ENCODE measurements around the gene RNU1-3.
"Not testable (repeated sequence)": the region's sequence is repeated elsewhere in the genome, so short reads cannot be mapped to it uniquely, and the experiment has no call there.

Gene RNU1-3

DNA sequence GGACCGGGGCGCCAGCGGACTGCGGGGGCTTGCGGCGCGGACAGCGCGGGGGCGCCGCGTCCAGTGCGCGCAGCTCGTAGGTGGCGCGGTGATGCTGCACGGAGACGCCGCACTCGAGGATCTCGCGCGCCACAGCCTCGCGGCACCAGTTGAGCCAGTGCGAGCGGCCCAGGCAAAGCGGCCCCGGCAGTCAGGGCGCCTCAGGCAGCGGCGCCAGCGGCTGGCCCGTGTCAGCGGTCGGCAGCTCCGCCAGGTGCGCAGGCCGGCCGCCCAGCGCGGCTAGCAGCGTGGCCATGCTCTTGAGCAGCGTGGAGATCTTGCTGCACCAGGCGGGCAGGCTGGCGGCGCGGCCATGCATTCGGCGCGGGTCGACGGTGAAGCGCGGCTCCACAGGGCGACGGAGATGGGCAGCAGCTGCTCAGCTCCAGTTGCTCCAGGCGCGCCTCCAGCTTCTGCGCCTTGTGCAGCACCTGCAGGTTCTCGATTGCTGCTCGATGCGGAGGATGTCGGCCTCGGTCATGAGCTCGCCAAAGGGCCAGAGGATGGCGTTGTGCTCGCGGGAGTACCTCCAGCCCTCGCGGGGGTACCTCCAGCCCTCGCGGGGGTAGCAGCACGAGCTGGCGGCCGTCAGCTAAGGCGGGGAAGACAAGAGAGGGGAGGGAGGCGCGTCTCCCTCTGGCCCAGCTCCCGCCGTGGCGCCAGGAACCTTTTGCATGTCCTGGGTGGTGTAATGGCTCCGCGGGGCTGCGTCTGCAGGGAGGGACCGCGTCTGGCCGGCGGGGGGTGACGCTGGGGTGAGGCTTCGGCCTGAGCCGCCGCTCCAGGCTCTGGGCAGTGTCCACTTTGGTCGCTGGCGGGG is 26.9 kb upstream of the RNU1-3 start:
- not testable (repeated sequence) for H3K36me3 ChIP-seq (ENCODE audit: insufficient read depth, low read length); H3F3A ChIP-seq (ENCODE audit: insufficient read depth, low read length); H3K27me3 ChIP-seq (ENCODE audit: insufficient read depth, low read length); H4K20me1 ChIP-seq (ENCODE audit: insufficient read depth, low read length); H3K79me2 ChIP-seq (ENCODE audit: insufficient read depth, low read length); H3K4me2 ChIP-seq (ENCODE audit: low read length); H3K4me1 ChIP-seq (ENCODE audit: insufficient read depth, low read length, severe bottlenecking); H2AFZ ChIP-seq (ENCODE audit: low read length); H3K9me3 ChIP-seq (ENCODE audit: low read length); H3K4me3 ChIP-seq (ENCODE audit: low read depth, low read length, poor library complexity, severe bottlenecking); H3K9me2 ChIP-seq (ENCODE audit: low read depth, low read length); H3K9ac ChIP-seq (ENCODE audit: low read length); H3K27ac ChIP-seq (ENCODE audit: low read depth, low read length, poor library complexity, severe bottlenecking)

DNA sequence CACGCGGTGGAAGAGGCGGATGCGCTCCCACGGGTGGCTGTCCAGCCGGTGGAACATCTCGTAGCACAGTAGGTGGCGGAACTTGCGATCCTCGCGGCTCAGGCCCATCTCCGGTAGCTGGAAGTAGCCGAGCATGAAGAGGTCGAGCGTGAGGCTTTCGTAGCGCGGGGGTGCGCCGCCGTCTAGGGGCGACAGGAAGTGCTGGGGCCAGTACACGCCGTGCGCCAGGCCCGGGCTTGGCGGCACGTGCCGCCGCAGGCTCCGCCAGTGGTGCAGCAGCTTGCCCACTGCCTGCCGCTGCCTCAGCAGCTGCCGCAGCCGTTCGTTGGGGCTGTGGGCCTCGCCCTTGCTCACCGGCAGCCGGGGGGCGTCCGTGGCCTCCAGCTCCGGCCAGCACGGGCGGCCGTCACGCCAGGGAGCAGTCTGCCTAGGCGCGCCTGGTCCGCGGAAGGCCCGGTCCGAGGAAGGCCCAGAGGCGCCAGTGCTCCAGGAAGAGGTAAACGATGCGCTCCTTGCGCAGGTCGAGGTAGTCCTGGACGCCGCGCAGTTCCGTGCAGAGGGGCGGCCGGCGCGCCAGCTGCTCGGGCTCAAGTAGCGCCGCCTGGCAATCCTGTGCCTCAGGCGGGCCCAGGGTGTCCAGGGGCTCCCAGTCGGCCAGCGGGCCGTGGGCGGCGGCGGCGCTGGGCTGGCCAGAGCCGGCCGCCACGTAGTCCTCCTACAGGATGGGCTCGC is 26.1 kb upstream of the RNU1-3 start:
- H3K27me3 ChIP-seq (ENCODE audit: insufficient read depth, low read length); H3K9me3 ChIP-seq (ENCODE audit: low read length); H3K4me2 ChIP-seq (ENCODE audit: low read length); H3F3A ChIP-seq (ENCODE audit: insufficient read depth, low read length); H3K36me3 ChIP-seq (ENCODE audit: insufficient read depth, low read length); H3K4me1 ChIP-seq (ENCODE audit: insufficient read depth, low read length, severe bottlenecking); H4K20me1 ChIP-seq (ENCODE audit: insufficient read depth, low read length); H3K9ac ChIP-seq (ENCODE audit: low read length); H3K4me3 ChIP-seq (ENCODE audit: low read depth, low read length, poor library complexity, severe bottlenecking); H2AFZ ChIP-seq (ENCODE audit: low read length); H3K79me2 ChIP-seq (ENCODE audit: insufficient read depth, low read length); H3K9me2 ChIP-seq (ENCODE audit: low read depth, low read length); H3K27ac ChIP-seq (ENCODE audit: low read depth, low read length, poor library complexity, severe bottlenecking): not testable (repeated sequence)

DNA sequence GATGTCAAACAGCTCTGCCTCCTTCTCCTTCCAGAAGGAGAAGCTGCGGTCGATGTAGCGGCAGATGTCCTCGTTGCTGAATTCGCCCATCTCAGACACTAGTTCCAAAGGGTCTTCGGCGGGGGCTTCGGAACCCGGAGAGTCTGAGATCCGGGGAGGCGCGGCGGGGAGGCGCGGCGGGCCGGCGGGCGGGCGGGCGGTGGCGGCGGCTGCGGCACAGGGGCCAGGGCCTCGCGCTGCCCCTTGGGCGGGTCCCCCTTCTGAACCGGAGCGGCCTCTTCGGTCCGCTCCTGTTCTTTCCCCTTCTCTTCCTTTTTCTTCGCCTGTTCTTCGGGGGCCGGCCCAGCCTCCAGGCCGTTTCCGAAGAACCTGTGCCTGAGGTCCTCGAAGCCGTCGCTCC is 25.5 kb upstream of the RNU1-3 start:
- H3K9me2 ChIP-seq (ENCODE audit: low read depth, low read length); H3F3A ChIP-seq (ENCODE audit: insufficient read depth, low read length); H3K36me3 ChIP-seq (ENCODE audit: insufficient read depth, low read length); H3K27ac ChIP-seq (ENCODE audit: low read depth, low read length, poor library complexity, severe bottlenecking); H3K4me1 ChIP-seq (ENCODE audit: insufficient read depth, low read length, severe bottlenecking); H2AFZ ChIP-seq (ENCODE audit: low read length); H4K20me1 ChIP-seq (ENCODE audit: insufficient read depth, low read length); H3K79me2 ChIP-seq (ENCODE audit: insufficient read depth, low read length); H3K4me3 ChIP-seq (ENCODE audit: low read depth, low read length, poor library complexity, severe bottlenecking); H3K9me3 ChIP-seq (ENCODE audit: low read length); H3K4me2 ChIP-seq (ENCODE audit: low read length); H3K9ac ChIP-seq (ENCODE audit: low read length); H3K27me3 ChIP-seq (ENCODE audit: insufficient read depth, low read length): not testable (repeated sequence)

DNA sequence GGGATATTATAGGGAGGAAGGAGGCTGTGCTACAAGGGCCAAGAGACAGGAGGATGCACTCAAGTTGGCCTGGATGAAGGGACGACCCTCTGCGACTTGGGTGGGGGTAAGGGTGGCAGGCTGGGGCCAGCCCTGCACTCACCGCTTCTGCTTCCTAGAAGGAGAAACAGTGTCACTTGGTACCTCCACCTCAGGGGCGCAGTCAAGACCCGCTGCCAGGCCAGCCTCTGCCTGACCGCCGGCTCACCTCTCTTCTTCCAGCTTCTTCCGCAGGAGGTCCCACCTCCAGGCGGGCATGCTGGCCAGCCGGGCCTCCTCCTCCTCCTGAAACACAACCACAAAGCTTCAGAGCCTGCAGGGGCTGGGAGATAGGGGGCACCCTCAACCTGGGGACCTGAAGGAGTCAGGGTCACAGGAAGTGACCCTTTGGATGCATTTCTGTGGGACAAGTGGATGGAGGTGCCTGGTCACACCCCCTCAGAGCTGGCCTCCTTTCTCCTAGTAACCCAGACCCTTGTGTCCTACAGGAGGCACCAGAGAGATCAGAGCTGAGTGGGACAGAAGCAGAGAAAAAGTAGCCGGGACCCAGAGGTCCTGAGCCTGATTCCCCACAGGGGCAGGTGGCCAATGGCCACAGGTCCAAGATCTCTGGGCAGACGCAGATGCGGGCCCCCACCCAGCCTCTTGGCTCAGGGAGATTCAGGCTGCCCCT is 24.4 kb upstream of the RNU1-3 start:
- not testable (repeated sequence) for H3K9me3 ChIP-seq (ENCODE audit: low read length); H3K4me1 ChIP-seq (ENCODE audit: insufficient read depth, low read length, severe bottlenecking); H3K9me2 ChIP-seq (ENCODE audit: low read depth, low read length); H3K9ac ChIP-seq (ENCODE audit: low read length); H2AFZ ChIP-seq (ENCODE audit: low read length); H3K4me2 ChIP-seq (ENCODE audit: low read length); H3K4me3 ChIP-seq (ENCODE audit: low read depth, low read length, poor library complexity, severe bottlenecking); H3K27ac ChIP-seq (ENCODE audit: low read depth, low read length, poor library complexity, severe bottlenecking); H4K20me1 ChIP-seq (ENCODE audit: insufficient read depth, low read length); H3K79me2 ChIP-seq (ENCODE audit: insufficient read depth, low read length); H3K36me3 ChIP-seq (ENCODE audit: insufficient read depth, low read length); H3K27me3 ChIP-seq (ENCODE audit: insufficient read depth, low read length); H3F3A ChIP-seq (ENCODE audit: insufficient read depth, low read length)

DNA sequence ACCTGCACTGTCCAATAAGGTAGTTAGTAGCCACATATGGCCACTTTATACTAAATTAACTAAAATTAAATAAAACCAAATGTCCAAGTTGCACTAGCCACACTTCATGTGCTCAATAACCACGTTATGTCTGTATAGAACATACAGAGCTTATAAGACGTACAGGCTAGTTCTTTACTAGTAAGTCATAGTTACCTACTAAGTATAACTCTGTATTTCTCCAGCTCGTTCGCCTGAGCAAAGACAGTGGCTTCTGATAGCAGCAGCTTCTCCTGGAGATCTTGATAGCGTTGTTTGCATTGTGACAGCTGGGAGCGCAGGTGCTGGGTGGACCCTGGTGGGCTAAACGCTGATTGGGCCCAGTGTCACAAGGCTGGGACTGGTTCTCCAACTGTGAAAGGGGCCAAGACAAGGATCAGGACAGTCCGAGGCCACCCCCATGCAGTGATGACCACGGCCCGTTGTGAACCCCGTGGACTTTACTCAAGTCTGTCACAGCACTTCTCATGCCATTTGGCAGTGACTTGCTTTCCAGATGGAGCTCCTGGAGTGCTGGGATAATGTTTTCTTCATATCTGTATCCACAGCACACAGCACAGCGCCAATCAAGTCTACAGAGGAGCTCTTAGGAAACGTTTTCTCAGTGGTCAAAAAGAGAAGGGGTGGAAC is 20.5 kb upstream of the RNU1-3 start:
- not testable (repeated sequence) for H3K4me1 ChIP-seq (ENCODE audit: insufficient read depth, low read length, severe bottlenecking); H2AFZ ChIP-seq (ENCODE audit: low read length); H3K4me2 ChIP-seq (ENCODE audit: low read length); H4K20me1 ChIP-seq (ENCODE audit: insufficient read depth, low read length); H3K79me2 ChIP-seq (ENCODE audit: insufficient read depth, low read length); H3K9me3 ChIP-seq (ENCODE audit: low read length); H3K4me3 ChIP-seq (ENCODE audit: low read depth, low read length, poor library complexity, severe bottlenecking); H3K27ac ChIP-seq (ENCODE audit: low read depth, low read length, poor library complexity, severe bottlenecking); H3F3A ChIP-seq (ENCODE audit: insufficient read depth, low read length); H3K36me3 ChIP-seq (ENCODE audit: insufficient read depth, low read length); H3K9me2 ChIP-seq (ENCODE audit: low read depth, low read length); H3K27me3 ChIP-seq (ENCODE audit: insufficient read depth, low read length); H3K9ac ChIP-seq (ENCODE audit: low read length)

DNA sequence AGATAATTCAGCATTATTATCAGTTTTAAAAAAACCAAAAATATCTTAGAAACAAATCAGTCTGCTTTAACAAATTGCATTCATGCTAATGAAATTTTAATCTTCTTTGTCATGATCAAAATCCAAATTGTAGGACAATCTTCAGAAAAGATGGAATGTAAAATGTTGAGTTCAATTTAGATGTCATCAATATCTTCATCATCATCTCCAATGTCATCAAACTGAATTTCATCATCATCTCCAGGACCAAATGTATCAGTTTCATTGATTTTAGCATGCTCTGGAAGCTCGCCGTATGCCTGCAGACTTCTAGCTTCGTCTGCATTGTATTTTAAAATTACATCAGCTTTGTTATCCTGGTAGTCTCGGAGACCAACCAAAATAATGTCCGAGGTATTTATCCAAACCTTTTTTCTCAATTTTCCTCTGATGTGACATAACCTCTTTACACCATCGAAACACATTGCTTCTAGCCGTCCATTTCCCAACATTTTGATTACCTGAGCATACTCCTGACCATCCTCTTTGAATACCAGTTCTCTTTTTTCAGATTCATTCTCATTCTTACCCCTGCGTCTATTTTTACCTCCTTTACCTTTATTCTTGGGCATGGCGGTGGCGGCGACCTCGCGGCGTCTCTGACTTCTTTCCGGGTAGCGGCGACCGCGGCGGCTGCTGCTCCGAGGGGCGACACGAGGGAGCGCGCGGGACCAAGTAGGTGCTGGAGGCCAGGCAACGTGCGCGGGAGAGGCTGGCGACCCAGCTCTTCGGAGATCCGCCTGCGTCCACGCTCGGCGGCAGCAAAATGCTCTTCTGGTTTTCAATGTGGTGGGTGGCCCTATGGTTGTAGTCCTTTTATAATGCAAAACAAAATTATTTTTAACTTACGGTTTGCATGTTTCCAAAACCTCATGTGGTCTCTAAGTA is 19.0 kb upstream of the RNU1-3 start:
- Histone ChIP-seq H3K9ac (ENCODE audit: low read length) (peak overlapping the region; percentile 48), H3K4me2 (ENCODE audit: low read length) (peak overlapping the region; percentile 57), H3K4me3 (ENCODE audit: low read depth, low read length, poor library complexity, severe bottlenecking) (peak overlapping the region; percentile 51)
- H2AFZ ChIP-seq (ENCODE audit: low read length); H3K27ac ChIP-seq (ENCODE audit: low read depth, low read length, poor library complexity, severe bottlenecking); H4K20me1 ChIP-seq (ENCODE audit: insufficient read depth, low read length); H3F3A ChIP-seq (ENCODE audit: insufficient read depth, low read length); H3K27me3 ChIP-seq (ENCODE audit: insufficient read depth, low read length); H3K36me3 ChIP-seq (ENCODE audit: insufficient read depth, low read length); H3K9me3 ChIP-seq (ENCODE audit: low read length); H3K79me2 ChIP-seq (ENCODE audit: insufficient read depth, low read length); H3K4me1 ChIP-seq (ENCODE audit: insufficient read depth, low read length, severe bottlenecking); H3K9me2 ChIP-seq (ENCODE audit: low read depth, low read length): not testable (repeated sequence)

All from OCI-LY1 (cell line).